Omental fat pad (tissue), 4 donors: ENCODE measurements around the gene GPC6. TPM values are rescaled to one million over a fixed set of nuclear protein-coding genes. Genes with fewer than 3 reads are reported as not detected.

Experiments used
- ATAC-seq: fragments of 150-250 bp; one replicate; pipeline ENCODE4 v1.9.1; 2016; ENCODE audit warnings: mild to moderate bottlenecking, moderate library complexity; ENCODE audit not compliant: low FRiP score
- DNase-seq: peaks from one replicate; pipeline ENCODE4 v3.0.0-alpha.2; 2019; ENCODE audit warnings: low spot score
- total RNA-seq, 4 donors: library from RNA; depleted of rRNA; stranded (reverse); fragments of >200 nt; gene quantifications; one replicate each; pipeline ENCODE4 v1.1.0, GENCODE V29; 2016
- TF ChIP-seq, protein P1 (sequence below), 3 donors: fragments of 450-650 bp; IDR thresholded peaks; one replicate each; pipeline ENCODE4 v1.5.1; 2016 to 2017; ENCODE audit warnings: antibody characterized with exemption in 3 of 3, mild to moderate bottlenecking in 3 of 3, moderate library complexity in 2 of 3

The GPC6 gene
- total RNA-seq, 4 donors from 2014 or later, result 9.2 to 24.4 (median 16.4) TPM

DNA sequence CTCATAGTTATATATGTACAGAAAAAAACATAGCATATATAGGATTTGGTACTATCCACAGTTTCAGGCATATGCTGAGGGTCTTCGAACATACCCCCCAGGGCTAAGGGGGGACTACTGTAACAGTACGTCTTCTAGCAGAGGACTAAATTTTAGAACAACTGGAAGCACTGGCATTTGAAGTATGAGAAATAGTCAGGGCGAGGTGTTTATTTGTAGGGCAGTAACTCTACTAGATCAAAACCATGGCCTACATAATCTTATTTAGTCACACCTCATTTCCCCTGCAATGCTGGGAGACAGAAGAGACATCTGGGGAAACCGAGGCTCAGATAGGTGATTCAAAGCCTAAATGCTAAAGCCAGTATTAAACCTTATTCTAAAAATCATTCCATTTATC lies 1007.2 kb downstream of the GPC6 start:
- DNase-seq (no peak), ATAC-seq (no peak)
- TF ChIP-seq, protein P1, sequence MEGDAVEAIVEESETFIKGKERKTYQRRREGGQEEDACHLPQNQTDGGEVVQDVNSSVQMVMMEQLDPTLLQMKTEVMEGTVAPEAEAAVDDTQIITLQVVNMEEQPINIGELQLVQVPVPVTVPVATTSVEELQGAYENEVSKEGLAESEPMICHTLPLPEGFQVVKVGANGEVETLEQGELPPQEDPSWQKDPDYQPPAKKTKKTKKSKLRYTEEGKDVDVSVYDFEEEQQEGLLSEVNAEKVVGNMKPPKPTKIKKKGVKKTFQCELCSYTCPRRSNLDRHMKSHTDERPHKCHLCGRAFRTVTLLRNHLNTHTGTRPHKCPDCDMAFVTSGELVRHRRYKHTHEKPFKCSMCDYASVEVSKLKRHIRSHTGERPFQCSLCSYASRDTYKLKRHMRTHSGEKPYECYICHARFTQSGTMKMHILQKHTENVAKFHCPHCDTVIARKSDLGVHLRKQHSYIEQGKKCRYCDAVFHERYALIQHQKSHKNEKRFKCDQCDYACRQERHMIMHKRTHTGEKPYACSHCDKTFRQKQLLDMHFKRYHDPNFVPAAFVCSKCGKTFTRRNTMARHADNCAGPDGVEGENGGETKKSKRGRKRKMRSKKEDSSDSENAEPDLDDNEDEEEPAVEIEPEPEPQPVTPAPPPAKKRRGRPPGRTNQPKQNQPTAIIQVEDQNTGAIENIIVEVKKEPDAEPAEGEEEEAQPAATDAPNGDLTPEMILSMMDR (IDR thresholded peaks at IDR 0.05), result no peak

DNA sequence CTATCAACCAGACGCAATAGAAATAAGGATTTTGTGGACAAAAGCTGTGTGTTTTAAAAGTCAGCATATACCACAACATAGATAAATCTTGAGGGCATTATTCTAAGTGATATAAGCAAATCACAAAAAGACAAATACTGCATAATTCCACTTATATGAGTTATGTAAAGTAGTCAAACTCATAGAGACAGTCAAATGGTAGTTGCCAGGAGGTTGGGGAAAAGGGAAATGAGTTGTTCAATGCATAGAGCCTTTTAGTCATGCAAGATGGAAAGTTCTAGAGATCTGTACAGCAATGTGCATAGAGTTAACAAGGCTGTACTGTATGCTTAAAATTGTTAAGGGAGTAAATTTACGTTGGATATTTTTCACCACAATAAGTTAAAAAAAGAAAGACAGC lies 1008.1 kb downstream of the GPC6 start:
- TF ChIP-seq, protein P1 (IDR thresholded peaks at IDR 0.05), result no peak
- ATAC-seq, result no peak
- DNase-seq, result no peak

DNA sequence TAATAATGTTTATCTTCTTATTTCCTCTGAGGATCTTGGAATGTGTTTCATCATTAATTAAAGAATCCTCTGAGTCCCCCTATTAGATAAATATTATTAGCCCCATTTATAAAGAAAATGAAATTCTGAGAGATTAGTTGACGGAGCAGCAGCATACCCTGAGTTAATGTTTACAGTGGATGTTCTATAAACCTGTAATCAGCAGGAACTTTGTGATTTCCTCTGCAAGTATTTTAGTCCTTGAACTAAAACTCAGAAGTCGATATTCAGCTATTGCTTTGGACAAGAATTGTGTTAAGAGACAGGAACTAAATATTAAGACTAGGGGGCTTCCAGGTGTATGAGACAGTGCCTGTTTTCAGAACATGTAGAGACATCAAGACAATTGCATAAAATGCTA lies 1009.5 kb downstream of the GPC6 start:
- TF ChIP-seq, protein P1 (IDR thresholded peaks at IDR 0.05), result no peak
- DNase-seq (no peak), ATAC-seq (no peak)

DNA sequence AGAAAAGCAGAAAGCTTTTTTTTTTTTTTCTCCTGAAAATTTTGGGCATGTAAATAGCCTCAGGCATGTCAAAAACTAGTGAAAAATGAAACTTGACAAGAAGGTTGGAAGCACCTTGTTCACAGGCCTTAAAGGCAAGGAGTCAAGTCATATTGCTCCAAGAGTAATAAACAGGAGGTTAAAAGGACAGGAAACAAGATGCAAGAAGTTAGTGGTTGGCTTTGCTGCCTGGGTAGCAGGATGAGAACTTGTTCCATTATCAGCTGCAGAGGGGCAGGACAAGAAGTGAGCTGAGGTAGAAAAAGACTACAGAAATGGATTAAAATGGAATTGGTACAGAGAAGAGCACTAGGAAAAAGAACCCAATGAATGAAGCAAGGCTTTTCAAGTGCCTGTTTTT lies 1010.3 kb downstream of the GPC6 start:
- DNase-seq, result no peak
- ATAC-seq, result no peak
- TF ChIP-seq, protein P1 (IDR thresholded peaks at IDR 0.05), result no peak

DNA sequence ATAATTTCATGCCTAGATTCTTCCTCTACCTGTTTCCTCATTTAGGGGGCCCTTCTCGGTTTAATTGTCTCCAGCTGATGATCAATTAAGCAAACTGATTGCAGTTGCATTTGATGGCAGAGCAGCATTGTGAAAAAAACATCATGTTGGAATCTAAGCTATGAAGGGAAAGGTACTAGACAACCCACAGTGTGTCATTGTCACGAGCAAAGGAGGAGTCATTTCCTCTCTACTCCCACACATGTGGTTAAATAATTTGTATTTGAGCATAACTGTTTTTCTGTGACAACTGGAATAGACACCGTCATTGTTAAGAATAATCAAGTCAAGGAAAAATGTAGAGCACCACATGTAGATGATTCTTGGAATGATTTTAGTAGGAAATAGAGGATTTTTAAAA lies 1012.5 kb downstream of the GPC6 start:
- ATAC-seq (no peak), DNase-seq (no peak)
- TF ChIP-seq, protein P1 (IDR thresholded peaks at IDR 0.05), result no peak

DNA sequence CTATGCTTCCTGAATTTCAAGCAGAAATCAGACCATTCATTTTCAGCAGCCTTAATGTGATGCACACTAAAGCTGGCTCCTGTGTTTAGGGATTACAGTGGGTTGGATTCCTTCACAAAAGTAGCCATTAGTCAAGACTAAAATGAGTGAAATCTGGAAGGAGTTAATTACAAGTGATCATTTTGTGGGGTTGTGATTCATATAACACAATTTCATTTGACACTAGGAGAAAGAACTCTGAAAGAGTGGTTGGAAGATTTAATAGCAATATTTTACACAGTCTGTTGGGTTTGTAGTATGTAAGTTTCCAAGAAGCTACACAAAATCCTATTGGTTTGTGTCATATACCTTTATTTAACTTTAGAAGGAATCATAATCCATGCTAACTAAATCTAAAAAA lies 1015.9 kb downstream of the GPC6 start:
- TF ChIP-seq, protein P1 (IDR thresholded peaks at IDR 0.05), result no peak
- ATAC-seq (no peak), DNase-seq (no peak)

DNA sequence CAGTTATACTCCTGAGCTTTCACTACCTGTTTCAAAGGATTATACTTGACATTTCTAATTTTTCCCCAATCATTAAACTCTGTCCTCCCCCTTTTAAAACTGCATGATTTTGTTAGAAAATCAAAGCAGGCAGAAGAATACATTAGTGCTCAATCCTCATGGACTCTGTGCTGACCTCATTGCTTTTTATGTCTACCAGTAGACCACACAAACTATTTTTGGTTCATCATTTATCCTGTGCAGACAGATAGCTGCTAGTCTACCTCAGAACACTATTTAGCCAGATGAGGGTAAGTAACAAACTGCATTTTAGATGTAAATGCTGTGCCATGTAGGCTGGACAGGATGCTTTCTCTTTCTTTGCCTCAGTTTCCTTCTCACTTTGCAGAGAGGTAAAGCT lies 1016.9 kb downstream of the GPC6 start:
- TF ChIP-seq, protein P1 (IDR thresholded peaks at IDR 0.05), result no peak
- no peak for DNase-seq
- no peak for ATAC-seq
